ENCODE results near the gene EYS. TPM values are rescaled to one million over a fixed set of nuclear protein-coding genes. Genes with fewer than 3 reads are reported as not detected.

EYS gene
- polyA plus RNA-seq, 2 of the 4 experiments (the other 2 are of a cell fraction), result 0.03 to 0.06 TPM

DNA sequence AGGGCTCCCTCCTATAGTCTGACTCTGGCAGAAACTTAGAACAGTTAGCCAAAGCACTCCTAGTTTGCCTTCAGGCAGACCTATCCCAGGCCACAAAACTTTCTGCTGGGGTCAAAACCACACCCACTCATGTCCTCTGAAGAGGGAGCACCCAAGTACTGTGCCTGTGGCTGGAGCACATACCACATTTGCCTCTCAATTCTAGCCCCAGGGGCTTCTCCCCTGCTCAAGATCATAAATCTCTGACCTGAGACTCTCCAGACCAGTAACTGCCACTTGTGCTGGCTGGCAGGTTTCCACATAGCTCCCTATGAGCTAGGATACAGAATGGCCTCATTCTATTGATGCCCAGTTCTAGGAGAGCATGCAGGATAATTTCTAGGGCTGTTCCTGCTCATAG is 781.0 kb downstream of the EYS start:
- FAIRE-seq, result no peak
- TF ChIP-seq JUN (IDR thresholded peaks at IDR 0.05), result no peak
- no peak for TF ChIP-seq ZSCAN20 (CRISPR knock-in tag; IDR thresholded peaks at IDR 0.05)
- no peak for TF ChIP-seq TFCP2L1 (CRISPR knock-in tag; IDR thresholded peaks at IDR 0.05)
- TF ChIP-seq MAFK (IDR thresholded peaks at IDR 0.05; ENCODE audit: partially characterized antibody), result no peak
- no peak for TF ChIP-seq KDM1A (IDR thresholded peaks at IDR 0.05; ENCODE audit: low read depth)
- TF ChIP-seq, protein P1, sequence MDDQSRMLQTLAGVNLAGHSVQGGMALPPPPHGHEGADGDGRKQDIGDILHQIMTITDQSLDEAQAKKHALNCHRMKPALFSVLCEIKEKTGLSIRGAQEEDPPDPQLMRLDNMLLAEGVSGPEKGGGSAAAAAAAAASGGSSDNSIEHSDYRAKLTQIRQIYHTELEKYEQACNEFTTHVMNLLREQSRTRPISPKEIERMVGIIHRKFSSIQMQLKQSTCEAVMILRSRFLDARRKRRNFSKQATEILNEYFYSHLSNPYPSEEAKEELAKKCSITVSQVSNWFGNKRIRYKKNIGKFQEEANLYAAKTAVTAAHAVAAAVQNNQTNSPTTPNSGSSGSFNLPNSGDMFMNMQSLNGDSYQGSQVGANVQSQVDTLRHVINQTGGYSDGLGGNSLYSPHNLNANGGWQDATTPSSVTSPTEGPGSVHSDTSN (IDR thresholded peaks at IDR 0.05), result no peak
- TF ChIP-seq SMC3 (IDR thresholded peaks at IDR 0.05), result no peak
- TF ChIP-seq FOSL2 (IDR thresholded peaks at IDR 0.05), result no peak
- no peak for TF ChIP-seq FOSL2 (CRISPR knock-in tag; IDR thresholded peaks at IDR 0.05)
- TF ChIP-seq JUNB (IDR thresholded peaks at IDR 0.05), result no peak
- TF ChIP-seq ELK1 (IDR thresholded peaks at IDR 0.05; ENCODE audit: low read depth, low read length), result no peak
- TF ChIP-seq EHF (CRISPR knock-in tag; IDR thresholded peaks at IDR 0.05), result no peak
- no peak for TF ChIP-seq HOXB13 (CRISPR knock-in tag; IDR thresholded peaks at IDR 0.05; ENCODE audit: low read depth)
- TF ChIP-seq NPAS2 (CRISPR knock-in tag; IDR thresholded peaks at IDR 0.05; ENCODE audit: borderline replicate concordance), result no peak
- TF ChIP-seq HEYL (CRISPR knock-in tag; IDR thresholded peaks at IDR 0.05), result no peak
- DNase-seq (ENCODE audit: low read depth in 1 of 2, low spot score in 1 of 2), result no peak
- H3K27ac ChIP-seq, result no peak overlapping the region
- no peak for ATAC-seq
- H3K4me3 ChIP-seq, result no peak overlapping the region
- H3K4me1 ChIP-seq, result no peaks in the 10 kb centered on the region
- ChIA-PET CTCF (no interaction called here), POLR2A (no interaction called here)
- H3K9me3 ChIP-seq, result no peaks in the 10 kb centered on the region
- H3K4me2 ChIP-seq, result no peak overlapping the region

- H3K9me3 ChIP-seq, result no peaks in the 10 kb centered on the region
- 56% methylated on average over 1 of the region's 1 CpG for WGBS (ENCODE audit: missing lambda C conversion rate)
- H3K27ac ChIP-seq, result no peak overlapping the region
- FAIRE-seq (no peak), DNase-seq (ENCODE audit: low read depth in 1 of 2, low spot score in 1 of 2) (no peak), ATAC-seq (no peak)
- TF ChIP-seq MAFK (IDR thresholded peaks at IDR 0.05; ENCODE audit: partially characterized antibody) (peak; percentile 20), SREBF2 (IDR thresholded peaks at IDR 0.05) (no peak), RARB (CRISPR knock-in tag; IDR thresholded peaks at IDR 0.05) (no peak), EP300 (IDR thresholded peaks at IDR 0.05) (no peak), POLR2A (IDR thresholded peaks at IDR 0.05; ENCODE audit: low read length) (no peak)
- ChIA-PET CTCF (no interaction called here), POLR2A (no interaction called here)
- no peaks in the 10 kb centered on the region for H3K4me1 ChIP-seq
- H3K4me3 ChIP-seq, result no peak overlapping the region
- no peak overlapping the region for H3K4me2 ChIP-seq
These were observed 786.8 kb downstream of the EYS start for GRCh38 chr6:64920257-64920656.

- TF ChIP-seq TP53 (CRISPR knock-in tag; IDR thresholded peaks at IDR 0.05) (no peak), SREBF2 (IDR thresholded peaks at IDR 0.05) (no peak), HOXB5 (CRISPR knock-in tag; IDR thresholded peaks at IDR 0.05) (no peak)
- no peaks in the 10 kb centered on the region for H3K4me1 ChIP-seq
- no peak overlapping the region for H3K4me2 ChIP-seq
- ATAC-seq, result no peak
- DNase-seq (ENCODE audit: low read depth in 1 of 2, low spot score in 1 of 2), result no peak
- H3K9me3 ChIP-seq, result no peaks in the 10 kb centered on the region
- no peak overlapping the region for H3K4me3 ChIP-seq
- ChIA-PET CTCF (no interaction called here), POLR2A (no interaction called here)
- FAIRE-seq, result no peak
- no peak overlapping the region for H3K27ac ChIP-seq
These were observed 792.9 kb downstream of the EYS start for GRCh38 chr6:64914124-64914523.

- Histone ChIP-seq H3K4me2 (no peak overlapping the region), H3K4me3 (no peak overlapping the region), H3K27ac (no peak overlapping the region), H3K9me3 (no peaks in the 10 kb centered on the region), H3K4me1 (no peaks in the 10 kb centered on the region)
- no peak for TF ChIP-seq SREBF2 (IDR thresholded peaks at IDR 0.05)
- no peak for TF ChIP-seq NR3C1 (IDR thresholded peaks at IDR 0.05)
- TF ChIP-seq CBX8 (IDR thresholded peaks at IDR 0.05), result no peak
- no peak for TF ChIP-seq HMGXB4 (CRISPR knock-in tag; IDR thresholded peaks at IDR 0.05; ENCODE audit: borderline replicate concordance)
- no peak for TF ChIP-seq GATA3 (IDR thresholded peaks at IDR 0.05; ENCODE audit: borderline replicate concordance)
- no peak for TF ChIP-seq CEBPB (IDR thresholded peaks at IDR 0.05)
- TF ChIP-seq FOSB (CRISPR knock-in tag; IDR thresholded peaks at IDR 0.05), result no peak
- no peak for TF ChIP-seq CTCF (IDR thresholded peaks at IDR 0.05)
- no peak for TF ChIP-seq FOSL2 (IDR thresholded peaks at IDR 0.05)
- TF ChIP-seq FOSL2 (CRISPR knock-in tag; IDR thresholded peaks at IDR 0.05), result no peak
- no peak for TF ChIP-seq EHMT2 (IDR thresholded peaks at IDR 0.05; ENCODE audit: low read depth)
- no peak for TF ChIP-seq E2F6 (IDR thresholded peaks at IDR 0.05; ENCODE audit: borderline replicate concordance, low read depth)
- 33% methylated on average over 1 of the region's 1 CpG for WGBS (ENCODE audit: missing lambda C conversion rate)
- FAIRE-seq (no peak), ATAC-seq (no peak), DNase-seq (ENCODE audit: low read depth in 1 of 2, low spot score in 1 of 2) (no peak)
- ChIA-PET POLR2A (no interaction called here), CTCF (no interaction called here)
These were observed 794.1 kb downstream of the EYS start for GRCh38 chr6:64912966-64913365.

All from A549 (cell line).